Testis (tissue), 3 donors: ENCODE results near the gene BBOF1. TPM values are rescaled to one million over a fixed set of nuclear protein-coding genes. Genes with fewer than 3 reads are reported as not detected.
"Not testable (repeated sequence)": the region's sequence is repeated elsewhere in the genome, so short reads cannot be mapped to it uniquely, and the experiment has no call there.

Experiments
- DNase-seq: peaks from one replicate; pipeline ENCODE4 v3.0.0-alpha.2; 2019
- H3K27ac ChIP-seq, 2 donors: fragments of 200-600 bp; sonication (generic); one replicate each; pipeline ENCODE4 v1.5.1; 2019
- H3K27me3 ChIP-seq: fragments of 200-600 bp; sonication (generic); one replicate; pipeline ENCODE4 v1.5.1; 2019
- H3K36me3 ChIP-seq: fragments of 200-600 bp; sonication (generic); one replicate; pipeline ENCODE4 v1.5.1; 2017; ENCODE audit warnings: low read depth; ENCODE audit errors: missing control alignments
- H3K4me1 ChIP-seq: fragments of 200-600 bp; sonication (generic); one replicate; pipeline ENCODE4 v1.5.1; 2019
- H3K4me3 ChIP-seq, 2 donors: fragments of 200-600 bp; sonication (generic); one replicate each; pipeline ENCODE4 v1.5.1; 2017 to 2019
- H3K9me3 ChIP-seq: fragments of 200-600 bp; sonication (generic); one replicate; pipeline ENCODE4 v1.5.1; 2017
- POLR2A ChIP-seq: fragments of 450-650 bp; IDR thresholded peaks from one replicate; pipeline ENCODE4 v1.6.1; 2017; ENCODE audit warnings: antibody characterized with exemption, mild to moderate bottlenecking, moderate library complexity
- WGBS, 2 donors: methylation state at CpG; one replicate each; pipeline ENCODE4 v1.1.5; 2018; 5-methylcytosine and 5-hydroxymethylcytosine counted together
- intact Hi-C: fragments of 100-400 bp; cut with DNase I; formaldehyde crosslinking; loops from one replicate; pipeline ENCODE4 v1.15.1; 2023; ENCODE audit warnings: low total_unique reads
- polyA plus RNA-seq: library from polyadenylated mRNA; stranded (reverse); fragments of 350-450 nt; fragmentation: Illumina TruSeq; extraction: RNeasy Lipid Tissue Mini Kit (QIAGEN cat#74804); gene quantifications from one replicate; pipeline ENCODE4 v1.2.3, GENCODE V29; 2014; ENCODE audit warnings: low read depth, low replicate concordance; ENCODE audit not compliant: insufficient read depth
- total RNA-seq, 2 donors: library from RNA; depleted of rRNA; stranded (reverse); fragments of >200 nt; gene quantifications; one replicate each; pipeline ENCODE4 v1.2.3, GENCODE V29; 2016
- TF ChIP-seq, protein P1 (sequence below), 3 experiments: fragments of 450-650 bp in 2 of 3; fragments of 200-600 bp in 1 of 3; sonication (generic) in 1 of 3; IDR thresholded peaks; one replicate each; pipeline ENCODE4 v1.5.1; 2016 to 2019; ENCODE audit warnings: antibody characterized with exemption in 3 of 3, mild to moderate bottlenecking in 2 of 3, moderate library complexity in 1 of 3

Gene BBOF1
- total and polyA plus RNA-seq, 3 donors from 2014 or later: 25.1 to 41.6 (median 40.6) TPM

DNA sequence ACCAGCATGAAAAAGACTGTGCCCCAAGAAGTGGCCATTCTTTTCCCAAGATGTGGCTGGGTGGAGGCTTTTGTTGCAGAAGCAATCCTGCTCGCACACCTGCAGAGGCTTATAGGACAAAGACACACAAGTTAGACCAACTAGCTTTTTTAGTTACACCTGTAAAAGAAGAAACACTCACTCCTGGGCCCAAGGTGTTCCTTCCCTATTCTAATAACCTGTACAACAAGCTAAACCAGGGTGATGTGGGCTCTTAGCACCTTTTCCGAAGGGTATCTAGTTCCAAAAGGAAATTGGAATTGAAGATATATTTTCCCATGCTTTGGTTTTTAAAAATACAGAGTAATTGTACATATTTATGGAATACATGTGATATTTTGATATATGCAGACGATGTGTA, 31.1 kb upstream of the BBOF1 start:
- DNase-seq: no peak
- intact Hi-C loops: no loop called here
- no peaks in the 10 kb centered on the region for H3K36me3 ChIP-seq
- H3K27me3 ChIP-seq: no peaks in the 10 kb centered on the region
- no peak overlapping the region for H3K4me3 ChIP-seq
- no peak overlapping the region for H3K27ac ChIP-seq
- H3K4me1 ChIP-seq: no peaks in the 10 kb centered on the region
- no peaks in the 10 kb centered on the region for H3K9me3 ChIP-seq
- WGBS, 2 donors: 92 to 94% methylated on average over 3 of the region's 3 CpGs
- TF ChIP-seq, protein P1, sequence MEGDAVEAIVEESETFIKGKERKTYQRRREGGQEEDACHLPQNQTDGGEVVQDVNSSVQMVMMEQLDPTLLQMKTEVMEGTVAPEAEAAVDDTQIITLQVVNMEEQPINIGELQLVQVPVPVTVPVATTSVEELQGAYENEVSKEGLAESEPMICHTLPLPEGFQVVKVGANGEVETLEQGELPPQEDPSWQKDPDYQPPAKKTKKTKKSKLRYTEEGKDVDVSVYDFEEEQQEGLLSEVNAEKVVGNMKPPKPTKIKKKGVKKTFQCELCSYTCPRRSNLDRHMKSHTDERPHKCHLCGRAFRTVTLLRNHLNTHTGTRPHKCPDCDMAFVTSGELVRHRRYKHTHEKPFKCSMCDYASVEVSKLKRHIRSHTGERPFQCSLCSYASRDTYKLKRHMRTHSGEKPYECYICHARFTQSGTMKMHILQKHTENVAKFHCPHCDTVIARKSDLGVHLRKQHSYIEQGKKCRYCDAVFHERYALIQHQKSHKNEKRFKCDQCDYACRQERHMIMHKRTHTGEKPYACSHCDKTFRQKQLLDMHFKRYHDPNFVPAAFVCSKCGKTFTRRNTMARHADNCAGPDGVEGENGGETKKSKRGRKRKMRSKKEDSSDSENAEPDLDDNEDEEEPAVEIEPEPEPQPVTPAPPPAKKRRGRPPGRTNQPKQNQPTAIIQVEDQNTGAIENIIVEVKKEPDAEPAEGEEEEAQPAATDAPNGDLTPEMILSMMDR (IDR thresholded peaks at IDR 0.05): no peak
- no peak for TF ChIP-seq POLR2A

DNA sequence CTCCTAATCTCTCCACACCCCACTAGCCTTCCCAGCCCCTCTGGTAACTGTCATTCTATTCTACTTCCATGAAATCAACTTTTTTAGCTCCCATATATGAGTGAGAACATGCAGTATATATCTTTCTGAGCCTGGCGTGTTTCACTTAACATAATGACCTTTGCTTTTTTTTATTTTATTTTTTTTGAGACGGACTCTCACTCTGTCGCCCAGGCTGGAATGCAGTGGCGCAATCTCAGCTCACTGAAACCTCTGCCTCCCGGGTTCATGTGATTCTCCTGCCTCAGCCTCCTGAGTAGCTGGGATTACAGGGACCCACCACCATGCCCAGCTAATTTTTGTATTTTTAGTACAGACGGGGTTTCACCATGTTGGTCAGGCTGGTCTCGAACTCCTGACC, 30.5 kb upstream of the BBOF1 start:
- H3K4me1 ChIP-seq, H3K9me3 ChIP-seq, H3K27ac ChIP-seq, H3K27me3 ChIP-seq, intact Hi-C loops, H3K4me3 ChIP-seq, DNase-seq, H3K36me3 ChIP-seq: not testable (repeated sequence)
- 93% methylated on average over 7 of the region's 7 CpGs for WGBS, 2 donors

DNA sequence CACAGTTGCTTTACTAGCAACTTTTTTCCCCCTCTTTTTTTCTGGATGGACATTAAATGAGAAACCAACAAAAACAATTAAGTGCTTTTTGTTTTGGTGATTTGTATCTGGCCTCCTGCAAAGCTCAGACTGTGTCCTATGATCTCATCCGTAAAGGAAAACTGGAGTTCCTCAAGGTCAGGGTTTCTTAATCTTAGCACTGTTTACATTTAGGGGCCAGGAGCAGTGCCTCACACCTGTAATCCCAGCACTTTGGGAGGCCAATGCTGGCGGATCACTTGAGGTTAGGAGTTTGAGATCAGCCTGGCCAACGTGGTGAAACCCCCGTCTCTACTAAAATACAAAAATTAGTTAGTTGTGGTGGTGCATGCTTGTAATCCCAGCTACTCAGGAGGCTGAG, 28.1 kb upstream of the BBOF1 start:
- H3K27me3 ChIP-seq: no peaks in the 10 kb centered on the region
- no peaks in the 10 kb centered on the region for H3K4me1 ChIP-seq
- TF ChIP-seq, protein P1 (IDR thresholded peaks at IDR 0.05): no peak
- no peak for TF ChIP-seq POLR2A
- H3K4me3 ChIP-seq: no peak overlapping the region
- WGBS, 2 donors: 64 to 81% methylated on average over 4 of the region's 4 CpGs
- no peak for DNase-seq
- H3K36me3 ChIP-seq: no peaks in the 10 kb centered on the region
- intact Hi-C loops: no loop called here
- no peaks in the 10 kb centered on the region for H3K9me3 ChIP-seq
- no peak overlapping the region for H3K27ac ChIP-seq

DNA sequence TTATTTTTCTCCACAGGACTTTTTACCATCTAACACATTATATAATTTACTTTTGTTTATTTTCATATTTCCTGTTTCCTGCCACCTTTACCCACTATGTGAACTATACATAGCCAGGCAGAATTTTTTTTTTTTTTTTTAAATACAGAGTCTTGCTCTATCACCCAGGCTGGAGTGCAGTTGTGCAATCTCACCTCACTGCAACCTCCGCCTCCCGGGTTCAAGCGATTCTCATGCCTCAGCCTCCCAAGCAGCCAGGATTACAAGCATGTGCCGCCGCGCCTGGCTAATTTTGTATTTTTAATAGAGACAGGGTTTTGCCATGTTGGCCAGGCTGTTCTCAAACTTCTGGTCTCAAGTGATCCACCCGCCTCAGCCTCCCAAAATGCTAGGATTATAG, 24.2 kb upstream of the BBOF1 start:
- H3K9me3 ChIP-seq, H3K27me3 ChIP-seq, H3K36me3 ChIP-seq, H3K4me3 ChIP-seq, intact Hi-C loops, H3K27ac ChIP-seq, H3K4me1 ChIP-seq, DNase-seq: not testable (repeated sequence)
- 93% methylated on average over 7 of the region's 7 CpGs for WGBS, 2 donors

DNA sequence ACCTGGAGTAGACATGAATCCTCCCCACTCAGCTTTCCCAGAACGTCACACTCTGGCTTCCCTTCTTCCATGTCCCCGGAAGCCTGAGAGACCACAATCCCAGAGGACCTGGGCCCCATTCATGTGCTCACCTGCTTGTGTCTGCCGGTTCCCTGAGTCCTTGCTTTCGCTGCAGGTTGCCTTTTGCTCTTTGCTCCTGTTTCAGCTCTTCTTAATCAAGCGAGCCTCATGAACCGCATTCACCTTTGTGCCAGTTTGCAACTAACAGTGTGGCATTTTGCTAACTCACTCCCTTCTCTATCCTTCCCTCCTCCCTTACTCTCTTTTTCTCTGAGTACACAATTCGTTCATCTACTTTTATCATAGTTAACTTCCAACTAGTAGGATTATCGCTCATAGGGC, 23.2 kb upstream of the BBOF1 start:
- Histone ChIP-seq H3K9me3 (no peaks in the 10 kb centered on the region), H3K4me1 (no peaks in the 10 kb centered on the region), H3K4me3 (no peak overlapping the region), H3K27ac (no peak overlapping the region), H3K36me3 (no peaks in the 10 kb centered on the region), H3K27me3 (no peaks in the 10 kb centered on the region)
- 91 to 92% methylated on average over 8 of the region's 8 CpGs for WGBS, 2 donors
- TF ChIP-seq, protein P1 (IDR thresholded peaks at IDR 0.05): no peak
- TF ChIP-seq POLR2A: no peak
- no peak for DNase-seq
- intact Hi-C loops: no loop called here

DNA sequence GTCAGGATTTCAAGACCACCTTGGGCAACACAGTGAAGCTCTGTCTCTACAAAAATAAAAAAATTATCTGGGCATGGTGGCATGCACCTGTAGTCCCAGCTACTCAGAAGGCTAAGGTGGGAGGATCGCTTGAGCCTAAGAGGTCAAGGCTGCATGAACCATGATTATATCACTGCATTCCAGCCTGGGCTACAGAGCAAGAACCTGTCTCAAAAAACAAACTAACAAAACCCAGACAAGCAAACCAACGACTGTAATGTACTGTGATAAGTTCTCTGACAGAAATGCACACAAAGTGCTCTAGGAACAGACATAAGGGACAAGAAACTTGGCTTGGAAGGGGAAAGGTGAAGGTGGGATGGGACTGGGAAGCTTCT, 22.4 kb upstream of the BBOF1 start:
- Histone ChIP-seq H3K9me3 (no peaks in the 10 kb centered on the region), H3K4me1 (no peaks in the 10 kb centered on the region), H3K36me3 (no peaks in the 10 kb centered on the region), H3K27me3 (no peaks in the 10 kb centered on the region), H3K4me3 (no peak overlapping the region), H3K27ac (no peak overlapping the region)
- TF ChIP-seq POLR2A: no peak
- TF ChIP-seq, protein P1 (IDR thresholded peaks at IDR 0.05): no peak
- no peak for DNase-seq
- intact Hi-C loops: no loop called here
- 43 to 65% methylated on average over 2 of the region's 2 CpGs for WGBS, 2 donors
